ENCODE data around the gene SLC41A3. TPM values are rescaled to one million over a fixed set of nuclear protein-coding genes. Genes with fewer than 3 reads are reported as not detected.
"Not testable (repeated sequence)": the region's sequence is repeated elsewhere in the genome, so short reads cannot be mapped to it uniquely, and the experiment has no call there.

Gene SLC41A3
- total RNA-seq, 1 experiment from 2014 or later: 41.3 TPM

- Mint-ChIP-seq H3K27me3 (ENCODE audit: insufficient read depth, unreplicated experiment) (no peaks in the 10 kb centered on the region), H3K36me3 (ENCODE audit: insufficient read depth, unreplicated experiment) (peaks cover 6% of the 10 kb centered on the region), H3K27ac (ENCODE audit: unreplicated experiment) (no peak overlapping the region), H3K4me1 (ENCODE audit: low read depth, unreplicated experiment) (no peaks in the 10 kb centered on the region), H3K4me3 (ENCODE audit: unreplicated experiment) (no peak overlapping the region), H3K9me3 (ENCODE audit: unreplicated experiment) (peaks cover 20% of the 10 kb centered on the region)
- no peaks in the 10 kb centered on the region for H3K36me3 ChIP-seq (ENCODE audit: control insufficient read depth, insufficient read depth, low read length)
- ChIA-PET CTCF (no interaction called here), POLR2A (no interaction called here)
- no peaks in the 10 kb centered on the region for H3K27me3 ChIP-seq (replicated peaks; ENCODE audit: control insufficient read depth, insufficient read depth, low read length)
- no peak for TF ChIP-seq CTCF (IDR thresholded peaks at IDR 0.05; ENCODE audit: insufficient read depth in 1 of 2, low read depth in 1 of 2, low read length in 1 of 2, severe bottlenecking in 1 of 2, unreplicated experiment in 1 of 2)
- peaks cover 6% of the 10 kb centered on the region; the same call in 1 of the 2 replicates for H3K9me3 ChIP-seq
- intact Hi-C loops (cut with micrococcal nuclease; ENCODE audit: unreplicated experiment): no loop called here
- DNase-seq: peak in 1 of 2 experiments; percentile 4
- BruUV-seq (replicated peaks): no TSS peak
- H3K4me1 ChIP-seq: no peaks in the 10 kb centered on the region
- no peak overlapping the region for H3K4me3 ChIP-seq (ENCODE audit: low read depth, low read length)
Observed at GRCh38 chr3:126040386-126040785, 43.5 kb downstream of the SLC41A3 start.

- no peaks in the 10 kb centered on the region for H3K4me1 ChIP-seq
- no peaks in the 10 kb centered on the region for H3K4me1 Mint-ChIP-seq (ENCODE audit: low read depth, unreplicated experiment)
- H3K4me3 ChIP-seq (ENCODE audit: low read depth, low read length): no peak overlapping the region
- H3K27me3 Mint-ChIP-seq (ENCODE audit: insufficient read depth, unreplicated experiment): no peaks in the 10 kb centered on the region
- no peaks in the 10 kb centered on the region for H3K36me3 ChIP-seq (ENCODE audit: control insufficient read depth, insufficient read depth, low read length)
- TF ChIP-seq CTCF (IDR thresholded peaks at IDR 0.05; ENCODE audit: insufficient read depth in 1 of 2, low read depth in 1 of 2, low read length in 1 of 2, severe bottlenecking in 1 of 2, unreplicated experiment in 1 of 2): no peak
- POLR2A ChIA-PET: no interaction called here
- peaks cover 15% of the 10 kb centered on the region for H3K9me3 Mint-ChIP-seq (ENCODE audit: unreplicated experiment)
- peaks cover 6% of the 10 kb centered on the region; the same call in 1 of the 2 replicates for H3K9me3 ChIP-seq
- H3K4me3 Mint-ChIP-seq (ENCODE audit: unreplicated experiment): no peak overlapping the region
- intact Hi-C loops (cut with micrococcal nuclease; ENCODE audit: unreplicated experiment): no loop called here
- H3K36me3 Mint-ChIP-seq (ENCODE audit: insufficient read depth, unreplicated experiment): peaks cover 6% of the 10 kb centered on the region
- no TSS peak for BruUV-seq (replicated peaks)
- no peak for DNase-seq
- no peak overlapping the region for H3K27ac Mint-ChIP-seq (ENCODE audit: unreplicated experiment)
- CTCF ChIA-PET: no interaction called here
- H3K27me3 ChIP-seq (replicated peaks; ENCODE audit: control insufficient read depth, insufficient read depth, low read length): no peaks in the 10 kb centered on the region
Observed at GRCh38 chr3:126039870-126040269, 44.1 kb downstream of the SLC41A3 start.

- H3K4me1 ChIP-seq; H3K4me1 Mint-ChIP-seq (ENCODE audit: low read depth, unreplicated experiment); CTCF ChIA-PET; H3K27ac Mint-ChIP-seq (ENCODE audit: unreplicated experiment); H3K4me3 ChIP-seq (ENCODE audit: low read depth, low read length); H3K27me3 ChIP-seq (replicated peaks; ENCODE audit: control insufficient read depth, insufficient read depth, low read length); POLR2A ChIA-PET; H3K4me3 Mint-ChIP-seq (ENCODE audit: unreplicated experiment); H3K36me3 Mint-ChIP-seq (ENCODE audit: insufficient read depth, unreplicated experiment); intact Hi-C loops (cut with micrococcal nuclease; ENCODE audit: unreplicated experiment); H3K9me3 Mint-ChIP-seq (ENCODE audit: unreplicated experiment); BruUV-seq (replicated peaks); H3K27me3 Mint-ChIP-seq (ENCODE audit: insufficient read depth, unreplicated experiment); H3K9me3 ChIP-seq; H3K36me3 ChIP-seq (ENCODE audit: control insufficient read depth, insufficient read depth, low read length): not testable (repeated sequence)
- peak in 1 of 2 experiments; percentile 9 for DNase-seq
Observed at GRCh38 chr3:126038791-126039190, 45.1 kb downstream of the SLC41A3 start.

- BruUV-seq (replicated peaks): no TSS peak
- POLR2A ChIA-PET: no interaction called here
- no peaks in the 10 kb centered on the region for H3K36me3 Mint-ChIP-seq (ENCODE audit: insufficient read depth, unreplicated experiment)
- H3K4me3 ChIP-seq (ENCODE audit: low read depth, low read length): no peak overlapping the region
- no peak overlapping the region for H3K27ac Mint-ChIP-seq (ENCODE audit: unreplicated experiment)
- intact Hi-C loops (cut with micrococcal nuclease; ENCODE audit: unreplicated experiment): no loop called here
- no peak overlapping the region for H3K4me3 Mint-ChIP-seq (ENCODE audit: unreplicated experiment)
- H3K36me3 ChIP-seq (ENCODE audit: control insufficient read depth, insufficient read depth, low read length): no peaks in the 10 kb centered on the region
- CTCF ChIA-PET: no interaction called here
- DNase-seq: peak in 1 of 2 experiments; percentile 13
- no peak for TF ChIP-seq CTCF (IDR thresholded peaks at IDR 0.05; ENCODE audit: insufficient read depth in 1 of 2, low read depth in 1 of 2, low read length in 1 of 2, severe bottlenecking in 1 of 2, unreplicated experiment in 1 of 2)
- no peaks in the 10 kb centered on the region for H3K27me3 Mint-ChIP-seq (ENCODE audit: insufficient read depth, unreplicated experiment)
- no peaks in the 10 kb centered on the region for H3K4me1 Mint-ChIP-seq (ENCODE audit: low read depth, unreplicated experiment)
- no peaks in the 10 kb centered on the region for H3K9me3 Mint-ChIP-seq (ENCODE audit: unreplicated experiment)
- H3K27me3 ChIP-seq (replicated peaks; ENCODE audit: control insufficient read depth, insufficient read depth, low read length): no peaks in the 10 kb centered on the region
- H3K4me1 ChIP-seq: peaks cover 7% of the 10 kb centered on the region; the same call in 1 of the 2 replicates
- H3K9me3 ChIP-seq: peaks cover 6% of the 10 kb centered on the region
Observed at GRCh38 chr3:126036056-126036549, 47.8 kb downstream of the SLC41A3 start.
